ENCODE data around the gene TTC13. TPM values are rescaled to one million over a fixed set of nuclear protein-coding genes. Genes with fewer than 3 reads are reported as not detected.

Gene TTC13
- total RNA-seq, 1 donor from 2014 or later: 20.6 TPM

DNA sequence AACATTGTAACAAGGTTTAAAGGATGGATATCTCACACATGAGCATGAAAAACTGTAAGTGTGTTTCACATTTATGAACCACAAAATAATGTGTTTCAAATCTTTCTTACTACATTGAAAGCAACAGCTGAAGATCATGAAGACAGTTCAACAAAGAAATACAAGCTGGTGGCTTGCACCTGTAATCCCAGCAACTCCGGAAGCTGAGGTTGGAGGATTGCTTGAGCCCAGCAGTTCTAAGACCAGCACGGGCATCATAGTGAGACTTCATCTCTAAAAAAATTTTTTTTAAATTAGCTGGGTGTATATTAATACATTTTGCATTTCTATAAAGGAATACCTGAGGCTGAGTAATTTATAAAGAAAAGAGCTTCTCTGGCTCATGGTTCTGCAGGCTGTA, 83.2 kb downstream of the TTC13 start:
- Mint-ChIP-seq H3K4me1 (ENCODE audit: unreplicated experiment) (peaks cover 28% of the 10 kb centered on the region), H3K4me3 (no peak overlapping the region), H3K27ac (no peak overlapping the region), H3K9me3 (no peaks in the 10 kb centered on the region), H3K27me3 (no peaks in the 10 kb centered on the region), H3K36me3 (no peaks in the 10 kb centered on the region)
- DNase-seq (ENCODE audit: extremely low spot score, unreplicated experiment): no peak
- TF ChIP-seq, protein P1, sequence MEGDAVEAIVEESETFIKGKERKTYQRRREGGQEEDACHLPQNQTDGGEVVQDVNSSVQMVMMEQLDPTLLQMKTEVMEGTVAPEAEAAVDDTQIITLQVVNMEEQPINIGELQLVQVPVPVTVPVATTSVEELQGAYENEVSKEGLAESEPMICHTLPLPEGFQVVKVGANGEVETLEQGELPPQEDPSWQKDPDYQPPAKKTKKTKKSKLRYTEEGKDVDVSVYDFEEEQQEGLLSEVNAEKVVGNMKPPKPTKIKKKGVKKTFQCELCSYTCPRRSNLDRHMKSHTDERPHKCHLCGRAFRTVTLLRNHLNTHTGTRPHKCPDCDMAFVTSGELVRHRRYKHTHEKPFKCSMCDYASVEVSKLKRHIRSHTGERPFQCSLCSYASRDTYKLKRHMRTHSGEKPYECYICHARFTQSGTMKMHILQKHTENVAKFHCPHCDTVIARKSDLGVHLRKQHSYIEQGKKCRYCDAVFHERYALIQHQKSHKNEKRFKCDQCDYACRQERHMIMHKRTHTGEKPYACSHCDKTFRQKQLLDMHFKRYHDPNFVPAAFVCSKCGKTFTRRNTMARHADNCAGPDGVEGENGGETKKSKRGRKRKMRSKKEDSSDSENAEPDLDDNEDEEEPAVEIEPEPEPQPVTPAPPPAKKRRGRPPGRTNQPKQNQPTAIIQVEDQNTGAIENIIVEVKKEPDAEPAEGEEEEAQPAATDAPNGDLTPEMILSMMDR (conservative IDR thresholded peaks at IDR 0.05): no peak

DNA sequence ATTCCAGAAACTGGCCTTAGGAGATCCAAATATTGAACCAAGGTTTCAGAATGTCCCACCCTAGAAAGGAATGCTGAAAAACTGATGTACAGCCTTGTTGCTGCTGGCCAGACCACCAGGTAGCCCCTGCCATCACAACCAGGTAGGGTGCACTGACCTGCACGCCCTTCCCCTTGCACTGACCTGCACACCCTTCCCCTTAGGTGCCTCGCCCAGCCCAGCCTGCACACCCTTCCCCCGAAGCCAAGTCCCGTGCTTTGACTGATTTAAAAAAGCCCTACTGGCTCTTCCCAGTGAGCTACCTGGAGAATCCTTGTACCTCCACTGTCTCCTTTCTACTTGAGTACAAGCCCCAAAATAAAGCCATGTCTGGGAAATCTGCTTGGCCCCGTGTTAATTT, 84.0 kb downstream of the TTC13 start:
- H3K27ac Mint-ChIP-seq: peak overlapping the region; percentile 27
- no peak overlapping the region for H3K4me3 Mint-ChIP-seq
- TF ChIP-seq, protein P1 (conservative IDR thresholded peaks at IDR 0.05): no peak
- no peaks in the 10 kb centered on the region for H3K27me3 Mint-ChIP-seq
- DNase-seq (ENCODE audit: extremely low spot score, unreplicated experiment): no peak
- peaks cover 23% of the 10 kb centered on the region for H3K4me1 Mint-ChIP-seq (ENCODE audit: unreplicated experiment)
- H3K36me3 Mint-ChIP-seq: no peaks in the 10 kb centered on the region
- H3K9me3 Mint-ChIP-seq: no peaks in the 10 kb centered on the region

DNA sequence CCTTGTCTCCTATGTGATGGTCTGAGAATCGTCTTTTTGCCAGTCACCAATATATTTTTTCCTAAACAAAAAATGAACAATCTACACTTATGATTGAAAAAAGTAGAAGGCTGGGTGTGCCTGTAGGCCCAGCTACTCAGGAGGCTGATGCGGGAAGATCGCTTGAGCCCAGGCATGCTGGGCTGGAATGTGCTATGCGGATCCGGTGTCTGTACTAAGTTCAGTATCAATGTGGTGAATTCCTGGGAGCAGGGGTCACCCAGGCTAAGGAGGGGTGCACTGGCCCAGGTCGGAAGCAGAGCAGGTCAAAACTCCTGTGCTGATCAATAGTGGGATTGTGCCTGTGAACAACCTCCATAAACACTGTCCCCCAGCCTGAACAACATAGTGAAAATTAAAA, 84.6 kb downstream of the TTC13 start:
- Mint-ChIP-seq H3K27me3 (no peaks in the 10 kb centered on the region), H3K9me3 (no peaks in the 10 kb centered on the region), H3K4me3 (no peak overlapping the region), H3K36me3 (no peaks in the 10 kb centered on the region), H3K27ac (no peak overlapping the region), H3K4me1 (ENCODE audit: unreplicated experiment) (peaks cover 23% of the 10 kb centered on the region)
- TF ChIP-seq, protein P1 (conservative IDR thresholded peaks at IDR 0.05): no peak
- DNase-seq (ENCODE audit: extremely low spot score, unreplicated experiment): no peak

DNA sequence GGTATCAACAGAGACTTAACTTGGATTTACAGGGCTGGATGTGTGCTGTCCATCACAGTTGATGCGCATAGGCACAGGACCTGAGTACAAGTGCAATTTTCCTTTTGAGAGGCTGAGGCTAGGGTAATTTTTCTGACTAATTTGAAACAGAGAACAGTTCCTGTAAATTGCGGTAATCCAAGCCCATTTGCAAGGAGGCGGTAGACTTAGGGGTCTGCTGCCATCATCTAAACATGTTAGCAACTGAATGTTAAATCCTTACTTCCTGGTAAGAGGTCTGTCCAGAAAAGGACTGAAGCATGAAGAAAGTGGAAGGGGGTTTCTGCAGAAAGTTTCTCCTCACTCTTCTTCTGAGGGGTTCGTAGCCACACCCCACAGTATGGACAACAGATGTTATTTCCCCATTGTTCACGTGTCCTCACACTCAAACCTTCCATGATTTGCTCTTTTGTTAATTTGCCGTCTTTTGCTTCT, 86.6 kb downstream of the TTC13 start:
- no peaks in the 10 kb centered on the region for H3K36me3 Mint-ChIP-seq
- no peaks in the 10 kb centered on the region for H3K27me3 Mint-ChIP-seq
- TF ChIP-seq, protein P1 (conservative IDR thresholded peaks at IDR 0.05): no peak
- no peak for DNase-seq (ENCODE audit: extremely low spot score, unreplicated experiment)
- peaks cover 23% of the 10 kb centered on the region for H3K4me1 Mint-ChIP-seq (ENCODE audit: unreplicated experiment)
- peaks cover 5% of the 10 kb centered on the region for H3K9me3 Mint-ChIP-seq
- no peak overlapping the region for H3K4me3 Mint-ChIP-seq
- no peak overlapping the region for H3K27ac Mint-ChIP-seq

DNA sequence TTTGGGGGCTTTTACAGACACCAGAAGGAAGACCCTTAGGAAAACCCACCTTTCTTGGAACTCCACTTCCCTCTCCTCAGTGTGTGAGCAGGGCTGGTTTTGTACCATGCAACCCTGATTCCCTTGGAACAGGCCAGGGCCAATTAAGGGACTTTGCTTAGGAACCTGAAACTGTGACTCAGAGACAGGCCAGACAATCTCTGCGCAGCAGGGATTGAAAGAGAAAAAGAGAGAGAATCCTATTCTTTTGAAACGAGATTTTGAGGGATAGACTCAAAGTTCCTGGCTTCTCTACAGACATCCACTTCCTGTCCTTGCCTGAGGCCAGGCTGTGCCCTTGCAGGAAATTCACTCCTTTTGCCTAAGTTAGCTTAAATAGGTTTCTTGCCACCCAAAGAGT, 87.2 kb downstream of the TTC13 start:
- DNase-seq (ENCODE audit: extremely low spot score, unreplicated experiment): no peak
- no peak overlapping the region for H3K4me3 Mint-ChIP-seq
- TF ChIP-seq, protein P1 (conservative IDR thresholded peaks at IDR 0.05): no peak
- H3K27ac Mint-ChIP-seq: no peak overlapping the region
- H3K9me3 Mint-ChIP-seq: peaks cover 5% of the 10 kb centered on the region
- no peaks in the 10 kb centered on the region for H3K27me3 Mint-ChIP-seq
- peaks cover 23% of the 10 kb centered on the region for H3K4me1 Mint-ChIP-seq (ENCODE audit: unreplicated experiment)
- H3K36me3 Mint-ChIP-seq: no peaks in the 10 kb centered on the region

DNA sequence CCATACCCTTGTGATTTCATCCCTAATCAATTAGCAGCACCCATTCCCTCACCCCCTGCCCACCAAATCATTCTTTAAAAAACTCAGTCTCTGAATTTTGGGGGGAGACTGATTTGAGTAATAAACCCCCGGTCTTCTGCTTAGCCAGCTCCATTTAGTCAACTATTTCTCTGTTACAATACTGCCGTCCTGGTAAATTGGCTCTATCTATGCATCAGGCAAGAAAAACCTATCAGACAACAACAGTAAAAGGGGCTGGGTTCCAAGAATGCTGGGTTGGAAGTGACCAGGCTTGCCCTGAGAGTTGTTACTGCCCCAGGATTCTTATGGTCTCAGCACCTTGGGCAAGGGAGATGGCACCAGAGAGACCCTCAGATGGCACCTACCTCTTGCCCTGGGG, 94.0 kb downstream of the TTC13 start:
- Mint-ChIP-seq H3K27ac (no peak overlapping the region), H3K36me3 (no peaks in the 10 kb centered on the region), H3K4me1 (ENCODE audit: unreplicated experiment) (peaks cover 16% of the 10 kb centered on the region), H3K27me3 (peaks cover 19% of the 10 kb centered on the region), H3K4me3 (no peak overlapping the region), H3K9me3 (peaks cover 10% of the 10 kb centered on the region)
- DNase-seq (ENCODE audit: extremely low spot score, unreplicated experiment): no peak
- TF ChIP-seq, protein P1 (conservative IDR thresholded peaks at IDR 0.05): no peak
